ENCODE data around the gene KCNK1.
"Not testable (repeated sequence)": the region's sequence is repeated elsewhere in the genome, so short reads cannot be mapped to it uniquely, and the experiment has no call there.

Gene KCNK1

DNA sequence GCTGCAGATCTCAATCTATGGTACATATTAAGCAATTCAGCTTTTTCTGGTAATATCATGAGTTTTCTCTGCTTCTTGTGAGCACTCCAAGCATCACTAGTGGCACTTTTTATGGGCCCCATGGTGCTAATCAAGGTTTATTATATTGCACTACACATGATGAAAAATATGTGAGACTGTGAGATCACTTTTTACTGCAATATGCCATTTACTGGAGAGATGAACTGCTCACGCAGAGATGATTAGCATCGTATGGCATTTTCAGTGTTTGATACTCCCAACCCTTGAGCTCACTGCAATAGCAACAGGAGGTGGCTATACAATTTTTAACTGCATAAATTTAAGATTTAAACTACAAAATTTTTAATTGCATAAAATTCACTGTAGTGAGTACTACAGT lies 8.7 kb upstream of the KCNK1 start:
- no peak overlapping the region for H3K4me3 ChIP-seq (ENCODE audit: low read length)
- TF ChIP-seq, protein P1, sequence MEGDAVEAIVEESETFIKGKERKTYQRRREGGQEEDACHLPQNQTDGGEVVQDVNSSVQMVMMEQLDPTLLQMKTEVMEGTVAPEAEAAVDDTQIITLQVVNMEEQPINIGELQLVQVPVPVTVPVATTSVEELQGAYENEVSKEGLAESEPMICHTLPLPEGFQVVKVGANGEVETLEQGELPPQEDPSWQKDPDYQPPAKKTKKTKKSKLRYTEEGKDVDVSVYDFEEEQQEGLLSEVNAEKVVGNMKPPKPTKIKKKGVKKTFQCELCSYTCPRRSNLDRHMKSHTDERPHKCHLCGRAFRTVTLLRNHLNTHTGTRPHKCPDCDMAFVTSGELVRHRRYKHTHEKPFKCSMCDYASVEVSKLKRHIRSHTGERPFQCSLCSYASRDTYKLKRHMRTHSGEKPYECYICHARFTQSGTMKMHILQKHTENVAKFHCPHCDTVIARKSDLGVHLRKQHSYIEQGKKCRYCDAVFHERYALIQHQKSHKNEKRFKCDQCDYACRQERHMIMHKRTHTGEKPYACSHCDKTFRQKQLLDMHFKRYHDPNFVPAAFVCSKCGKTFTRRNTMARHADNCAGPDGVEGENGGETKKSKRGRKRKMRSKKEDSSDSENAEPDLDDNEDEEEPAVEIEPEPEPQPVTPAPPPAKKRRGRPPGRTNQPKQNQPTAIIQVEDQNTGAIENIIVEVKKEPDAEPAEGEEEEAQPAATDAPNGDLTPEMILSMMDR (IDR thresholded peaks at IDR 0.05; ENCODE audit: insufficient read depth, low read depth, low read length, missing control alignments) = no peak
- no peak for DNase-seq (ENCODE audit: low read depth)

DNA sequence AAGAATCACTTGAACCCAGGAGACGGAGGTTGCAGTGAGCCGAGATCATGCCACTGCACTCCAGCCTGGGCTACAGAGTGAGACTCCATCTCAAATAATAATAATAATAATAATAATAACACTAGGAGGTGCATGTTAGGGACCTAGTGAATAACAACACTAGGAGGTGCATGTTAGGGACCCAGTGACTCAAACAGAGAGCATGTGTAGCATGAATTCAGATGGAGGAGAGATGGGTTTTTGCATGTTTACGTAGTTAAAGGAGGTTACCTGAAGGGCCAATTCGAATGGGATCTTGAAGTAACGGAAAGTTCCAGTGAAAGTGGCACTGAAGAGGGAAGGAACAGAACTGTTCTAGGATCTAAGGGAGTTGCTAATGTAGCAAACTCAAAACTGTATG lies 7.1 kb upstream of the KCNK1 start:
- peak; percentile 41 for DNase-seq (ENCODE audit: low read depth)
- no peak overlapping the region for H3K4me3 ChIP-seq (ENCODE audit: low read length)
- TF ChIP-seq, protein P1 (IDR thresholded peaks at IDR 0.05; ENCODE audit: insufficient read depth, low read depth, low read length, missing control alignments) = no peak

DNA sequence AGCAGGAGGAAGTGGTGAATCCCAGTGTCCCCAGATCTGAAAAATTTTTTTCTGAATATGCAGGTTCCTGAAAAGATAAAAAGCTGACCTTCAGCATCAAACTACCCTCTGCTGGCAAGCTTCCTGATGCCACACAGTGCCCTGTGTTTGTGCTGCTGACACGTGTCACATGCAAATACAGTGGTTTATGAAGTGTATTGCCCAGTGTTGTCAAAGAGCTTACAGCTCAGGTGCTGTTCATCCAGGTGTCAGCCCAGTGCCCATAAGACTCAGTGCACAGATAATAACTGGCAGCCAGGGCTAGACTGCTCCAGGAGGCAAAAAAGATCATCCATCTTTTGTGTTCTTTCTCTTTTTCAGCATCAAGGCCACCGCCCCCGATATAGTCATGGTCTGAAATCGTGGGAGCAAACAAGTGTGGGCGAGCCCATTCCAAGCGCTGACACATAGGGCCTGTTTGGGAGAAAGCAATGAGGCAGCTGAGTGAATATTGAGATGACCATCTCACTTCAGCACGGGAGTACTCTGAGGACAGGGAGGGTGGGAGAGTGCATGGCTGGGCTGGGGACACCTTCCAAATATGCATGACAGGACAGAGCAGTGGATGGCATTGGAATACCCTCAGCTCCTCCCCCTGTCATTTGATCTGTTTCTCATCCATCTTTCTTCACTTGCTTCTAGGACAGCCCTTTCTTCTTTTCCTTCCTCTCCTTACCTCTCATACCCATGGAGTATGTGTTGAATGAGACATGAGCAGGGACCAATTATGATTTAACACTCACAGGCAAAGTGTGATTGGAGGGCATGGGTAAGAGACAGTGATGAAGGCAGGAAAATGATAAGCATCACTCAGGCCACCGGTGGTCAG lies 6.4 kb upstream of the KCNK1 start:
- TF ChIP-seq, protein P1 (IDR thresholded peaks at IDR 0.05; ENCODE audit: insufficient read depth, low read depth, low read length, missing control alignments) = no peak
- no peak overlapping the region for H3K4me3 ChIP-seq (ENCODE audit: low read length)
- DNase-seq (ENCODE audit: low read depth) = peak; percentile 93

DNA sequence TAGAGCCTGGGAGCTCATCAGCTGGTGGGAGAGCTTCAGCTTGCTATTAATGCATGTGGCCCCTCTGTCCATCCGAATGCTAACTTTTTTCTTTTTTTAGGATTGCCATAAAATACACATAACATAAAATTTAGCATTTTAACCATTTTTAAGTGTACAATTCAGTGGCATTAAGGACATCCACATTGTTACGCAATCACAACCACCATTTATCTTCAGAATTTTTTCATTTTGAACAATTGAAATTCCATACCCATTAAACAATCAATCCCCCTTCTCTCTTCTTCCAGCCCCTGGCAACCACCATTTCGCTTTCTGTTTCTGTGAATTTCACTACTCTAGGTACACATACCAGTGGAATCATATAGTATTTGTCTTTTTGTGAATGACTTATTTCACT lies 4.9 kb upstream of the KCNK1 start:
- no peak overlapping the region for H3K4me3 ChIP-seq (ENCODE audit: low read length)
- no peak for DNase-seq (ENCODE audit: low read depth)
- TF ChIP-seq, protein P1 (IDR thresholded peaks at IDR 0.05; ENCODE audit: insufficient read depth, low read depth, low read length, missing control alignments) = no peak

DNA sequence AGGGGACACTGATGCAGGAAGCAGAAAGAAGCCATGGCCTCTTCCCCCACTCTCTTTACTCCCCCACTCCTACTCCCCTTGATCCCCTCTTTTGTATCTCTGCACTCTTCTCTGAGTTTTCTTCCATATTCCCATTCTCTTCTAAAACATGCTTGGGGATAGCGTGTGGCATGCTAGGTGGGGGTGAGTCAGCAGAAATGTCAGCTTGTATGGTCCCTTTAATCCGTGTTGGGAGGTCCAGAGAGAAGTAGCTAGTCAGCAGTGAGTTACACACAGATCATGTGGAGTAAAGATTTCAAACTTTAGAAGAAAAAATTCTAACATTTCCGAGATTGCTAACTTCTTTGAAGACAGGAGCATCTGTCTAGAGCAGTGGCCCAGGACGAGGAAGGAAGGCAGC lies 4.0 kb upstream of the KCNK1 start:
- DNase-seq (ENCODE audit: low read depth) = no peak
- TF ChIP-seq, protein P1 (IDR thresholded peaks at IDR 0.05; ENCODE audit: insufficient read depth, low read depth, low read length, missing control alignments) = no peak
- no peak overlapping the region for H3K4me3 ChIP-seq (ENCODE audit: low read length)

DNA sequence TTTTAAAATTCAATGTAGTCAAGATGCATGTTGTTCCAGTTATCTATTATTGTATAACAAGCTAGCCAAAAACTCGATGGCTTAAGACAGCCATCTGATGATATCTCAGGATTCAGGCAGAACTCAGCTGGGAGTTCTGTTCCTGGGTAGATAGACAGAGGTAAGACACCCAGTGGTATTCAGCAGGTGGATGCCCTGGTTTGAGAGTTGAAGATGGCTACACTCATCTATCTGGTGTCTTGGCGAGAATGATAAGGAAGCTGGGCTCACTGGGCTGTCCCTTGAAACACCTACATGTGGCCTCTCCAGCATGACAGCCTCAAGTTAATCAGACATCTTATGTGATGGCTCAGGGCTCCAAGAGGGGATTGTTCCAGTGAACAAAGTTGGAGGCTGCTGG lies 3.3 kb upstream of the KCNK1 start:
- no peak for DNase-seq (ENCODE audit: low read depth)
- no peak overlapping the region for H3K4me3 ChIP-seq (ENCODE audit: low read length)
- TF ChIP-seq, protein P1 (IDR thresholded peaks at IDR 0.05; ENCODE audit: insufficient read depth, low read depth, low read length, missing control alignments) = no peak

DNA sequence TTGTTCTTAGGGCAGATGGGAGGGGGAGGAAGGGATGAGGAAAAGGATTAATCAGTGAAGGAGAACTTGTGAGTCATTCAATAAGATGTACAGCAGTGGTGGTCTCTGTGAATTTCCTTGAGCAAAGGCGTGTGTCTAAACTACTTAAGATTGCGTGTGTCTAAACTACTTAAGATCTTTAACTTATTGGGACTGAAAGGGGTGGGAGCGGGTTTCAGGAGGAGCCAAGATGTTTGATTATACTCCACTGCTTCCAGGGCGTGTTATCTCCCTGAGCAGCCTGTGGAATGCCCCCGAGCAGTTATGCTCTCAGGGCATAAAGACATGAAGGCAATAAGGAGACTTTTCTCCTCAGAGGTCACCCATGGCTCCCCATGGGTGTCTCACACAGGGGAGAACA lies 2.5 kb upstream of the KCNK1 start:
- DNase-seq (ENCODE audit: low read depth) = not testable (repeated sequence)

More for the DNA sequence above, 2.5 kb upstream of the KCNK1 start:
- H3K4me3 ChIP-seq (ENCODE audit: low read length) = not testable (repeated sequence)
